Measurements from ENCODE around the gene CSNK2A3.
A peak's percentile ranks its signal among the peaks of the same experiment; 100 is the strongest.

Gene CSNK2A3

DNA sequence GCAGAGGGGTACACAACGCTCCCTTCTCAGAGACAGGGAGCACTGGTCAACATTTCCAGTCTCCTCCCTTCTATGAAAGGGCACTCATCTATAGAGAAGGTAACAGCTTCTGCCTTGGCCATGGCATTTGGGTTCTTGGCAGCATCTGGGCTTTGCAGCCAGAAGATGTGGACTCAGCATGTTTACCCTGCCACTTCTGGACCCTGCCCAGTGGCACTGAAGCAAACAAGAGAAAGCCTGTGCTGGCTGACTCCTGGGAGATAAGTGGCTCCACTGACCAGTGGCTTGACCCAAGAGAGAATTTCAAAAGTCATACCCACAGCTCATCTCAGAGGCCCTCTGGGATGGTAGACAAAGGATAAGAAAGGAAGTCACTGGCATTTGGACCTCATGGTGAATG is 8.0 kb downstream of the CSNK2A3 start:
- no peak for DNase-seq (ENCODE audit: extremely low spot score, insufficient read length, low read depth)
- no peak for FAIRE-seq

DNA sequence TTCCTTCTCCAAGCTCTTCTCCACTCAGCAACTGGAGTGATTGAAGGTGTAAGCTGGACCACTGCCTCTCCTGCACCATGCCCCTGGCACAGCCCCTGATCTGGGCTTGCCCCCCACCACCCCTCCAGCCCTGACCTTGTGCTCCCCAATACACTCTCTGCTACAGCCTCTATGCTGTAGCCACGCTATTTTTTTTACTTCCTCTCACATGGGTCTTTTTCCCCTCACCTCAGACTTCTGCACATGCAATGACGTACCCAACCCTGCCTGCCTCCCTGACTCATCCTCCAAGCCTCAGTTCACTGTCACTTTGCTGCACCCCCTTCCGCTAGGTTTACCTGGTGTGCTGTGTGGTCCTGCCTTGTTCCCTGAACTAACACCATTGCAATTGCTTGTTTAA is 9.0 kb downstream of the CSNK2A3 start:
- FAIRE-seq = no peak
- DNase-seq (ENCODE audit: extremely low spot score, insufficient read length, low read depth) = no peak

DNA sequence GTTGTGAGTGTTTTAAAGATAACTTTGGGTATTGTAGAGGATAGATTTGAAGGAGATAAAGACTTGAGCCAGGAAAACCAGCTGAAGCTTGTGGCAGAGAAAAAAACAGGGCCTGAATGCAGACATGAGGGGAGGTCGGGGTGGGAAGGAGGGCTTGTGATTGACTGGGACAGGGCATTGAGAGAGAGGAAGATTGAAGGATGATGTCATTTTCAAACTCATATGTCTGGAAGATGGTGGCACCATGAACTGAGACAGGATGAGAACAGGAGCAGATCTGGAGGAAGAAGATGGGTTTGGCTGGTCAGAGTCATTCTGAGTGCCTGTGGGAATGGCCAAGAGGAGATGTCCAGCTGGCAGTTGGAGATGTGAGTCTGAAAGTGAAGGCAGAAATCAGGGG is 14.7 kb downstream of the CSNK2A3 start:
- FAIRE-seq = no peak
- no peak for DNase-seq (ENCODE audit: extremely low spot score, insufficient read length, low read depth)

GRCh38 chr11:11336664-11337063 is 16.4 kb downstream of the CSNK2A3 start:
- DNase-seq (ENCODE audit: extremely low spot score, insufficient read length, low read depth) (no peak), FAIRE-seq (no peak)

GRCh38 chr11:11335043-11335442 is 18.0 kb downstream of the CSNK2A3 start:
- FAIRE-seq (no peak), DNase-seq (ENCODE audit: extremely low spot score, insufficient read length, low read depth) (no peak)

- no peak for DNase-seq (ENCODE audit: extremely low spot score, insufficient read length, low read depth)
- no peak for FAIRE-seq
Measured at GRCh38 chr11:11334607-11335006, 18.4 kb downstream of the CSNK2A3 start.

DNA sequence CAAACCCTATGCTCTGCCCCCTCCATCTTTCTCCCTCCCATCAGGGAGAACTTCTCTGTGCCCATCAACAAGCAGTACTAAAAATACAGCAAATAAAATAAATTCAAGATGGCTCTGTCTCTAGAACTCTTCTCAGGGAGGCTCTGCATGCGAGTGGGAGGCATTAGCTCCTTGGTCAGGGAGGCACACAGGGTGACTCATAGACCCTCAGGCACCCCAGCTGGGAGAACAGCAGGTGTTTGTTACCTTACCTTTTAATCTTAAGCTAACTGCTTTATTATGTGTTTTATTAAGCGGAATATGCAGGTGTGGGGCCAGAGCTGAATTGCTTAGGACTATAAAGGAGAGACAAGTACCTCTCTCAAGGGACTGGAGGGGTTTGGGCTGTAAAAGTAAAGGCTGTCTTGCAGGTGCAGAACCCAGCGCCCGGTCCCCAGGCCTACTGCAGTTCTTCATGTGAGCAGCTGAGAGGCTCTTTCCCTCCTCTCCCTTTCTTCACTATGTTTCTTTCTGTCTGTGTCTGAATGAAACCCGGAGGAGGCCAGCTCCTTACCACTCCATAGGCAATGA is 20.8 kb downstream of the CSNK2A3 start:
- no peak for FAIRE-seq

DNA sequence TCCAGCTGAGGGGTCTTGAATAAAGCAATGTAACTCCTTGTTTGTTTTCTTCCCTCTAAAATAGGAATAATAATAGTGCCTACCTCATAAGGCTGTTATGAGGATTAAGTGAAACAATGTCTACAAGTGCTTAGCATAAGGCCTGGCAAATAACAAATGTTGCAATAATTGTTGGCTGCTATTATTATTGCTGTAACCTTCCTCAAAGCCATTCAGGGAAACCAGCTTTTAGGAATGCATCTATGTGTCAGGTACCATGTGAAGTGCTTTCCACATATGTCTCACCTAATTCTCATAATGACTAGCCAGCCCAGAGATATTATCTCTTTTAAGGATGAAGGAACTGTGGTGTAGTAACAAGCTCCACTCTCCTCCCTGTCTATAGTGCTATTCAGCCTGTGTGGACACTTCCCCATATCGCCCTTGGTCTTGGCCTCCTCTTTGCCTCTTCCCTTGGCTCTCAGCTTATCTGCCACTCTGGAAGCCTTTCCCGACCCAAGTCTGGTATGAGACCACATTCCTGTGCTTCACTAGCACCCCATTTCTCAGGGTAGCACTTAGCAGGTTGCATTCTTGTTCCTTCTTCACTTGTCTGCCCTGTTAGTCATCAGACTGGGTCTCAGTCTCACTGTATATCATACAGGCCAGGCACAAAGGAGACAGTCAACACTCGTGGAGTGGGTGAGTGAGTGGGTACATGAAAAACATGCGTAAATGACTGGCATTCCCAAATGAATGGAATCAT is 23.8 kb downstream of the CSNK2A3 start:
- FAIRE-seq (no peak), DNase-seq (ENCODE audit: extremely low spot score, insufficient read length, low read depth) (no peak)

More for the DNA sequence above, 20.8 kb downstream of the CSNK2A3 start:
- DNase-seq (ENCODE audit: extremely low spot score, insufficient read length, low read depth) = no peak

- no peak for FAIRE-seq
Measured at GRCh38 chr11:11324090-11324489, 29.0 kb downstream of the CSNK2A3 start.

DNA sequence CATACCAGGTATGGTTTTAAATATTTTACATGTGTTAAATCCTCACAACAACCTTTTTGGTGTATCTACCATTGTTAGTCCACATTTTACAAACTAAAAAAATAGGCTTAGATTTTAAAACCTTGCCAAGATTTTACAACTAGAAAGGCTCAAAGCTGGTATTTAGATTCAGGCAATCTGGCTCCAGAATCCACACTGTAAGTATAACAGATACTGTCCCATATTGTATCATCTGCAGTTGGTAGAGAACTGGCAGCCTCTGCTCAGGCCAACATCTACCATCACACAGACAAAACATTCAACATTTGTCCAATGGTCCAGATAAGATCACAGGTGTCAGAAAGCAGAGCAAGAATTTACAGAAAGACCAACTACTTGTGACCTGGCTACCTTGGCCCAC is 30.9 kb downstream of the CSNK2A3 start:
- DNase-seq (ENCODE audit: extremely low spot score, insufficient read length, low read depth) (no peak), FAIRE-seq (no peak)

More at GRCh38 chr11:11324090-11324489, 29.0 kb downstream of the CSNK2A3 start:
- DNase-seq (ENCODE audit: extremely low spot score, insufficient read length, low read depth) = no peak

DNA sequence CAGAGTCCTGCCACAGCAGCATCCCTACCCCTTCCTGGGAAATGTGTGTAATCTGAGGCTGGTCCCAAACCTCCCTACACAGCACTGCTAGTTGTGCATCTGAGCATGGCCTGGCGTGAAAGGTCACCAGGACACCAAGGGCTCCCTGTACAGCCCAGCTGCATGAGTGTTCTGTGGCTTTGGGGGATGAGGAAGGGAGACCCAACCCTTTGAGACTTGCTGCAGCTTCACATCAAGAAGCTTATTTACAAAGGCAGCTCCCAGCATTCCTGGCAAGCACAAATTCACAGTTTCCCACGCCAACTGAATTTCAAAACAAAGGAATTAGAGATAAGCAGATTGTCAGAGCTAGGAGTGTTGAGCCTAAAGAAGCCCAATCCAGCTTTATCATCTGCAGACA is 32.2 kb downstream of the CSNK2A3 start:
- FAIRE-seq (no peak), DNase-seq (ENCODE audit: extremely low spot score, insufficient read length, low read depth) (no peak)

- DNase-seq (ENCODE audit: extremely low spot score, insufficient read length, low read depth) (no peak), FAIRE-seq (peak; percentile 66)
Measured at GRCh38 chr11:11318961-11319360, 34.1 kb downstream of the CSNK2A3 start.

DNA sequence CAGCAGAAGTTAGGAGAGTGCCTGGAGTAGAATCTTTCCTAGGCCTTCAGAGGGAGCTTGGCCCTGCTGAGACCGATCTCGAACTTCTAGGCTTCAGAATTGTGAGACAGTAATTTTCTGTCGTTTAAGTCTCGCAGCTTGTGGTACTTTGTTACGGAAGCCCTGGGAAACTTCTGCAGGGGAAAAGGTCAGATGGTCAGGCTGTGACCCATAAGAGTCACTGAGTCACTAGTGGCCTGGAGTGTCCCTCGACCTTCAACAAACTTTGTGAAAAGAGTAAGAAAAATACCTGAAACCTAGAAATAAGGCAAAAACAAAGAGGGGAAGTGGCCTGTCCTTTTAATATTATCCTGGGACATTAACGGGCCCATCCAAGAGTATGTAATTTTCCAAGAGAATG is 34.6 kb downstream of the CSNK2A3 start:
- DNase-seq (ENCODE audit: extremely low spot score, insufficient read length, low read depth) (no peak), FAIRE-seq (no peak)

GRCh38 chr11:11316651-11317230 is 36.3 kb downstream of the CSNK2A3 start:
- DNase-seq (ENCODE audit: extremely low spot score, insufficient read length, low read depth) = no peak
- FAIRE-seq = no peak

DNA sequence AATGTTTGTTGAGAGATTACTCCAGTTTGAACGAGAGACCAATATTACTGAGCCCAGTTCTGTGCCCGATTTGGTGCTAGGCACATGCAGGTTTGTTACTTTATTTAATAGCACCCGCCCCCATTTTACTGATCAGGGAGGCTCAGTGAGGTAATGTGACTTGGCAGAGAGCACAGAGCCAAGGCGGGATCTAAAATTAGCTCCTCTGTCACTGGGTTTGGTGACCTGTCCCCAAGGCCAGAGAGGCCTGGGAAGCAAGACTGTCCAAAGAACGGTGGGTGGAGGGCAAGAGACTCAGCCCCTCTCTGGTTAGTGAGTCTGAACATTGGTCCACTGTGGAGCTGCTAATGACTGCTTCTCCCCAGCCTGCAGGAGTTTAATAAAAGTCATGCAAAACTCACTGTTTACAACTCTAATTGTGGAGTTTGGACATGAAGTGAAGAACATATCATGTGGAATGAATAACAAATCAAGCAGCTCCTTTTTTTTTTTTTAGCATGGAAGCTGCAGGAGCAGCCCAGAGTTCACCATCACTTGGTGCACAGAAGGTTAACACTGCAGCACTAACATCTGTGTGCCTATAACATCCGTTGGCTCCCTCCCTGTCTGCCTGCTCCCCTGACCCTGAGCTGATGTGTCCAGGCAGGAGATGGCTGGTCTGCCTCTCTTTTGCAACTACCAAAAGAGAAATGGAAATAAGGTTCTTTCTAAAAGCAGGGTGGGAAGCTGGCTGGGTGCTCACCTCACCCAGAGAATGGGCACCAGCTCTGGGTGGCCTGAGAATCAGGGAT is 39.0 kb downstream of the CSNK2A3 start:
- FAIRE-seq (no peak), DNase-seq (ENCODE audit: extremely low spot score, insufficient read length, low read depth) (no peak)

GRCh38 chr11:11313426-11313825 is 39.6 kb downstream of the CSNK2A3 start:
- FAIRE-seq = no peak
- no peak for DNase-seq (ENCODE audit: extremely low spot score, insufficient read length, low read depth)

DNA sequence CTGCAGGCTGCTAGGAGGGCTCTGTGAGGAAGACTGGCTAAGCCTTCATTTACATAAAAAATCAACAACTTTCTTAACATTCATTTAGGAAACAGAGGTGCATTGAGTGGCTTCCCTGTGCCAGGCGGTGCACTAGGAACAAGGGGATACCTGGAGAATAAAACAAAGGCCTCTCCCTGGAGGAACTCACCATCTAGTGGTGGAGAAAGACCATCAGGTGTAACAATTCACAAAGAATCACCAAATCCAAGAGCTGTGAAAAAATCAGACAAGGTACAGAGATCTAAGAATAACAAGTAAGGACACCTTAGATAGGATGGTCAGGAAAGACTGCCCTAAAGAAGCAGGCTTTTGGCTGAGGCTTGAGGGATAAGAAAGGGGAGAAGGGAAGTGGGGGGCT is 40.3 kb downstream of the CSNK2A3 start:
- DNase-seq (ENCODE audit: extremely low spot score, insufficient read length, low read depth) (no peak), FAIRE-seq (no peak)

DNA sequence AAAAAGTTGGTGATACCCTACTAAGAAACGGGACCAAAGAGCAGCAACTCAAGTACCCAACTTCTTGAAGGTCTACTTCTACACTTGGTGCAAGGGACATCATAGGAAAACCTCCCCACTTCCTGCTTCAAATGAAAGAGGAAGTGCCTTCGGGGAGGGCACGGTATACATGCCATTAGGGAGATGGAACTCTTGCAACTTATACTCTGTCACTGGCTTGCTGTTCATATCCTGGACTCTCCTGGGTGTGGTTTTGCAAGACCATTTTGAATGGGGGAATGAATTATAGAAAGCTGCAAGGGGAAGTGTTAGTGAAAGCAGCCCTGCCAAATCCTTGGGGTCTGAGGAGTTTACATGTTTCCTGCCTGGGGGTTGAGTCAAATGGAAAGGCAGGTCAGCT is 41.9 kb downstream of the CSNK2A3 start:
- peak; percentile 33 for FAIRE-seq
- no peak for DNase-seq (ENCODE audit: extremely low spot score, insufficient read length, low read depth)

DNA sequence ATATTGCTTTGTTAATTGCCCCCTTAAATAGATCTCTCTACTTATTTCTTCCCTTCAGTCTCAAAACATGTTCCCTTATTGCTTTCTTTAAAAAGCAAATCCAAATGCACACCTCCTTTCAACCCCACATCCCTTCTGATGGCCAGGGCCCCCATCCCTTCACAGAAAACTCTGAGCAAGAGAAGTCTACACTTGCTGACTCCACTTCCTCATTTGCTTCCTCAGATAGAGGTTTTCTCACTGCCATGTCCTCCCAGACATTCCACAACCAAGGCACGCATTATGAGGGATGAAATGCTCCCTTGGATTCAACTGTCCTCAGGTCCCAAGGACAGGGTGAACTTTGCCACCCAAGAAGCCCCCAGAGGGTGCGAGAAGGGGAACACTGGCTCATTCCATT is 43.1 kb downstream of the CSNK2A3 start:
- FAIRE-seq (no peak), DNase-seq (ENCODE audit: extremely low spot score, insufficient read length, low read depth) (no peak)

- FAIRE-seq (no peak), DNase-seq (ENCODE audit: extremely low spot score, insufficient read length, low read depth) (no peak)
Measured at GRCh38 chr11:11308249-11308648, 44.8 kb downstream of the CSNK2A3 start.

- no peak for FAIRE-seq
- no peak for DNase-seq (ENCODE audit: extremely low spot score, insufficient read length, low read depth)
Measured at GRCh38 chr11:11306855-11307254, 46.2 kb downstream of the CSNK2A3 start.
